Keratinocyte (primary cell): Measurements from ENCODE around the gene ARSB. TPM values are rescaled to one million over a fixed set of nuclear protein-coding genes. Genes with fewer than 3 reads are reported as not detected.

Source experiments
- DNase-seq: peaks from one replicate; pipeline ENCODE4 v3.0.0-alpha.2; 2011; ENCODE audit warnings: low read depth, missing footprints, low spot score
- FAIRE-seq: peaks from 2 replicates; lab custom pipeline; 2011; peaks lifted over from hg19 to GRCh38; lab: Jason Lieb, UNC
- H2AFZ ChIP-seq: 2 replicates; pipeline ENCODE4 v1.6.0; 2012; ENCODE audit warnings: low read length, control low read depth, inconsistent platforms; ENCODE audit not compliant: control insufficient read depth
- H3K27ac ChIP-seq: 2 replicates; pipeline ENCODE4 v1.5.1; 2011; ENCODE audit warnings: low read length; ENCODE audit not compliant: control insufficient read depth, insufficient read depth
- H3K27me3 ChIP-seq: 3 replicates; pipeline ENCODE4 v1.6.0; 2011; ENCODE audit warnings: low read length; ENCODE audit not compliant: control insufficient read depth, insufficient read depth; ENCODE audit errors: extremely low read depth
- H3K36me3 ChIP-seq, 2 experiments: 2 replicates in 1 of 2; 3 replicates in 1 of 2; pipeline ENCODE4 v1.5.1; 2011; ENCODE audit warnings: low read length in 2 of 2, mild to moderate bottlenecking in 1 of 2; ENCODE audit not compliant: control insufficient read depth in 2 of 2, insufficient read depth in 2 of 2; ENCODE audit errors: extremely low read depth in 1 of 2
- H3K4me1 ChIP-seq: 3 replicates; pipeline ENCODE4 v1.5.1; 2011; ENCODE audit warnings: low read length; ENCODE audit not compliant: control insufficient read depth, insufficient read depth; ENCODE audit errors: extremely low read depth
- H3K4me2 ChIP-seq: 3 replicates; pipeline ENCODE4 v1.6.0; 2011; ENCODE audit warnings: low read depth, low read length; ENCODE audit not compliant: control insufficient read depth, insufficient read depth; ENCODE audit errors: extremely low read depth
- H3K4me3 ChIP-seq, 3 experiments: fragments of 200-600 bp in 1 of 3; sonication (generic) in 1 of 3; 2 replicates in 2 of 3; 3 replicates in 1 of 3; pipeline ENCODE4 v1.5.1; 2011 to 2016; ENCODE audit warnings: low read length in 3 of 3, mild to moderate bottlenecking in 3 of 3, control low read depth in 2 of 3, inconsistent platforms in 1 of 3, low read depth in 1 of 3, mixed read lengths in 1 of 3, mixed run types in 1 of 3, moderate library complexity in 1 of 3; ENCODE audit not compliant: control insufficient read depth in 2 of 3, insufficient read depth in 2 of 3; ENCODE audit errors: extremely low read depth in 1 of 3
- H3K79me2 ChIP-seq: 2 replicates; pipeline ENCODE4 v1.6.0; 2012; ENCODE audit warnings: low read length; ENCODE audit not compliant: control insufficient read depth, insufficient read depth
- H3K9ac ChIP-seq: 3 replicates; pipeline ENCODE4 v1.6.0; 2011; ENCODE audit warnings: low read length; ENCODE audit not compliant: control insufficient read depth, insufficient read depth; ENCODE audit errors: extremely low read depth
- H3K9me1 ChIP-seq: 3 replicates; pipeline ENCODE4 v1.6.0; 2011; ENCODE audit warnings: low read length; ENCODE audit not compliant: control insufficient read depth, insufficient read depth; ENCODE audit errors: extremely low read depth
- H3K9me3 ChIP-seq: 2 replicates; pipeline ENCODE4 v1.5.1; 2012; ENCODE audit warnings: low read depth, low read length; ENCODE audit not compliant: control insufficient read depth
- H4K20me1 ChIP-seq: 3 replicates; pipeline ENCODE4 v1.6.0; 2011; ENCODE audit warnings: low read length; ENCODE audit not compliant: control insufficient read depth, insufficient read depth; ENCODE audit errors: extremely low read depth
- EZH2 ChIP-seq: IDR thresholded peaks from one replicate; pipeline ENCODE4 v1.6.1; 2012; ENCODE audit warnings: inconsistent platforms, mild to moderate bottlenecking, low read length, moderate library complexity
- dilution Hi-C: fragments of 300-500 bp; cut with MboI; formaldehyde crosslinking; loops from one replicate; pipeline ENCODE4 v1.7.0; 2020; ENCODE audit warnings: low sequenced_read_pairs; ENCODE audit not compliant: extremely low pct_ligation_motif_present
- polyA plus RNA-seq, 5 experiments: library from polyadenylated mRNA; depleted of rRNA in 3 of 5; stranded (reverse) in 3 of 5; stranded (forward) in 1 of 5; unstranded in 1 of 5; fragments of >200 nt; gene quantifications; 1 replicate in 1 of 5; 2 replicates in 3 of 5; 3 replicates in 1 of 5; pipeline versions ENCODE4 v1.2.1 to v1.2.3, GENCODE V29; 2011 to 2012; ENCODE audit warnings: missing spikeins in 2 of 5, low read depth in 1 of 5, low replicate concordance in 1 of 5
- TF ChIP-seq, protein P1 (sequence below), 3 experiments: IDR thresholded peaks in 1 of 3; conservative IDR thresholded peaks in 1 of 3; optimal IDR thresholded peaks in 1 of 3; 2 replicates in 2 of 3; 3 replicates in 1 of 3; pipeline versions ENCODE3 to v1.5.1; 2011; ENCODE audit warnings: low read length in 3 of 3, mild to moderate bottlenecking in 3 of 3, moderate library complexity in 2 of 3, control low read depth in 1 of 3, inconsistent platforms in 1 of 3; ENCODE audit not compliant: insufficient read depth in 2 of 3; ENCODE audit errors: extremely low read depth in 1 of 3

Gene ARSB
- polyA plus RNA-seq, 1 donor (not counting 4 experiments of a cell fraction or from before 2014, with no cell fraction given) = 4.5 TPM

- no peak overlapping the region for H3K4me3 ChIP-seq
- H3K36me3 ChIP-seq = no peaks in the 10 kb centered on the region
- H2AFZ ChIP-seq = no peak overlapping the region
- H3K9me3 ChIP-seq = no peaks in the 10 kb centered on the region
- no peaks in the 10 kb centered on the region for H3K4me1 ChIP-seq
- TF ChIP-seq, protein P1, sequence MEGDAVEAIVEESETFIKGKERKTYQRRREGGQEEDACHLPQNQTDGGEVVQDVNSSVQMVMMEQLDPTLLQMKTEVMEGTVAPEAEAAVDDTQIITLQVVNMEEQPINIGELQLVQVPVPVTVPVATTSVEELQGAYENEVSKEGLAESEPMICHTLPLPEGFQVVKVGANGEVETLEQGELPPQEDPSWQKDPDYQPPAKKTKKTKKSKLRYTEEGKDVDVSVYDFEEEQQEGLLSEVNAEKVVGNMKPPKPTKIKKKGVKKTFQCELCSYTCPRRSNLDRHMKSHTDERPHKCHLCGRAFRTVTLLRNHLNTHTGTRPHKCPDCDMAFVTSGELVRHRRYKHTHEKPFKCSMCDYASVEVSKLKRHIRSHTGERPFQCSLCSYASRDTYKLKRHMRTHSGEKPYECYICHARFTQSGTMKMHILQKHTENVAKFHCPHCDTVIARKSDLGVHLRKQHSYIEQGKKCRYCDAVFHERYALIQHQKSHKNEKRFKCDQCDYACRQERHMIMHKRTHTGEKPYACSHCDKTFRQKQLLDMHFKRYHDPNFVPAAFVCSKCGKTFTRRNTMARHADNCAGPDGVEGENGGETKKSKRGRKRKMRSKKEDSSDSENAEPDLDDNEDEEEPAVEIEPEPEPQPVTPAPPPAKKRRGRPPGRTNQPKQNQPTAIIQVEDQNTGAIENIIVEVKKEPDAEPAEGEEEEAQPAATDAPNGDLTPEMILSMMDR (optimal IDR thresholded peaks at IDR 0.05 in 1 of 3, IDR thresholded peaks at IDR 0.05 in 1 of 3, conservative IDR thresholded peaks at IDR 0.05 in 1 of 3; ENCODE audit: extremely low read depth in 1 of 3, insufficient read depth in 2 of 3, low read length in 3 of 3) = no peak
- no peak for TF ChIP-seq EZH2
- no peaks in the 10 kb centered on the region for H3K79me2 ChIP-seq
- DNase-seq (no peak), FAIRE-seq (no peak)
- peaks cover 5% of the 10 kb centered on the region for H3K27me3 ChIP-seq
- no peak overlapping the region for H3K9ac ChIP-seq
- no peak overlapping the region for H3K4me2 ChIP-seq
- H4K20me1 ChIP-seq = no peaks in the 10 kb centered on the region
- dilution Hi-C loops = no loop called here
- no peaks in the 10 kb centered on the region for H3K9me1 ChIP-seq
- no peak overlapping the region for H3K27ac ChIP-seq
These were observed 12.0 kb upstream of the ARSB start for GRCh38 chr5:78997090-78997489.

- Histone ChIP-seq H3K27ac (no peak overlapping the region), H3K9me3 (no peaks in the 10 kb centered on the region), H3K27me3 (peaks cover 5% of the 10 kb centered on the region), H3K9me1 (no peaks in the 10 kb centered on the region), H3K36me3 (no peaks in the 10 kb centered on the region), H2AFZ (no peak overlapping the region), H3K4me2 (no peak overlapping the region), H4K20me1 (no peaks in the 10 kb centered on the region), H3K4me1 (no peaks in the 10 kb centered on the region), H3K79me2 (no peaks in the 10 kb centered on the region), H3K9ac (no peak overlapping the region), H3K4me3 (no peak overlapping the region)
- TF ChIP-seq EZH2 = no peak
- TF ChIP-seq, protein P1 (optimal IDR thresholded peaks at IDR 0.05 in 1 of 3, IDR thresholded peaks at IDR 0.05 in 1 of 3, conservative IDR thresholded peaks at IDR 0.05 in 1 of 3; ENCODE audit: extremely low read depth in 1 of 3, insufficient read depth in 2 of 3, low read length in 3 of 3) = no peak
- dilution Hi-C loops = no loop called here
- no peak for FAIRE-seq
- DNase-seq = no peak
These were observed 10.5 kb upstream of the ARSB start for GRCh38 chr5:78995521-78996007.
